Lower leg skin (tissue), 3 donors: Measurements from ENCODE around the gene EPHB4.

ENCODE experiments used
- CTCF ChIP-seq, 3 donors: fragments of 450-650 bp; IDR thresholded peaks; one replicate each; pipeline ENCODE4 v1.5.1; 2016; ENCODE audit warnings: antibody characterized with exemption in 3 of 3, mild to moderate bottlenecking in 3 of 3, moderate library complexity in 2 of 3
- POLR2A ChIP-seq, 2 donors: fragments of 450-650 bp; IDR thresholded peaks; one replicate each; pipeline ENCODE4 v1.6.1; 2016 to 2017; ENCODE audit warnings: antibody characterized with exemption in 2 of 2, mild to moderate bottlenecking in 1 of 2, moderate library complexity in 1 of 2

DNA sequence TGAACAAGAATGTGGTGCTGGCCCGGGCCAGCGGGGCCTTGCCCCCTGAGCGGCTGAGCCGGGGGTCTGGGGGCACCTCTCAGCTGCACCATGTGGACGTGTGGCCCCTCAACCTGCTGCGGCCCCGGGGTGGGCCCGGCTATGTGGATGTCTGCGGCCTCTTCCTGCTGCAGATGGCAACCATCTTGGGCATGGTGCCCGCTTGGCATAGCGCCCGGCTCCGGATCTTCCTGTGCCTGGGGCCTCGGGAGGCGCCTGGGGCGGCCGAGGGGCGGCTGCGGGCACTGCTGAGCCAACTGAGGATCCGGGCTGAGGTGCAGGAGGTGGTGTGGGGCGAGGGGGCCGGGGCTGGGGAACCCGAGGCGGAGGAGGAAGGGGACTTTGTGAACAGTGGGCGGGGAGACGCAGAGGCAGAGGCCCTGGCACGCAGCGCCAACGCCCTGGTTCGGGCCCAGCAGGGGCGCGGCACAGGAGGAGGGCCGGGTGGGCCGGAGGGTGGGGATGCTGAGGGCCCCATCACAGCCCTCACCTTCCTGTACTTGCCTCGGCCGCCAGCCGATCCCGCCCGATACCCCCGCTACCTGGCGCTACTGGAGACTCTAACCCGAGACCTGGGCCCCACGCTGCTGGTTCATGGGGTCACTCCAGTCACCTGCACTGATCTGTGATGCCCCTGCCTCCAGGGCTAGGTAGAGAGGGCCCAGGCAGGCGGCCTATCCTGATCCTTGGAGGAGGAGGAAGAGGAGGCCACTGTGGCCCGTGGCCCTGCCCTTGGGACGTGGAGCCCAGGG is 38.8 kb upstream of the EPHB4 start:
- no peak for TF ChIP-seq CTCF (IDR thresholded peaks at IDR 0.05)
- TF ChIP-seq POLR2A (IDR thresholded peaks at IDR 0.05), result no peak
